GM21390 (cell line): ENCODE results near the gene DMD.
A peak's percentile ranks its signal among the peaks of the same experiment; 100 is the strongest.
"Not testable (repeated sequence)": the region's sequence is repeated elsewhere in the genome, so short reads cannot be mapped to it uniquely, and the experiment has no call there.

Experiments
- ATAC-seq: cut with Tn5 transposase; IDR thresholded peaks from one replicate; pipeline ENCODE4 v1.9.1; 2021; ENCODE audit not compliant: unreplicated experiment

Gene DMD

DNA sequence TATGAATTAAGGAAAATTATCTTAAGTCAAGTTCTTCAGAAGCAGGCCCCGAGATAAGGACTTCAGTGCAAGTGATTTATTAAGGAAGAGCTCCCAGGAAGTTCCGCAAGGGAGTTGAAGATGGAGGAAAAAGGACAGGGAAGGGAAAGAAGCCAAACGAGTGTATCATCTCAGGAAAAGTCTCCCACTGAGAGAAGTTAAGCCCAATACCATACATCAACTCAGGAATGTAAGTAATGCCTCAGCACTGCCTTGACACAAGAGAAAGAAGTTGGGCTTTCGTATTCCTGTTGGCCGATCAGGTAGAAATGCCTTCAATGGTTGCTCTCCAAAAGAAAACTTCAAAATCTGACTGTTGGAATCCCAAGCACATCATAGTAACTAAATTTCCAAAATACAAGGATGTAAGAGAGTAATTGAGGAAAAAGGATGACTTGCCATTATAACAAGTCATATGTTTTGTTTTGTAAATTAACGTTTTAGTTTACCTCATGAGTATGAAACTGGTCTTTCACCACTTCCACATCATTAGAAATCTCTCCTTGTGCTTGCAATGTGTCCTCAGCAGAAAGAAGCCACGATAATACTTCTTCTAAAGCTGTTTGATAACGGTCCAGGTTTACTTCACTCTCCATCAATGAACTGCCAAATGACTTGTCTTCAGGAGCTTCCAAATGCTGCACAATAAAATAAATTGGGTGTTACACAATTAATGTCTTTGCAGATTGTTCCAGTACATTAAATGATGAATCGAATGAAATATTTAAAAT is 566.7 kb downstream of the DMD start:
- ATAC-seq: no peak

DNA sequence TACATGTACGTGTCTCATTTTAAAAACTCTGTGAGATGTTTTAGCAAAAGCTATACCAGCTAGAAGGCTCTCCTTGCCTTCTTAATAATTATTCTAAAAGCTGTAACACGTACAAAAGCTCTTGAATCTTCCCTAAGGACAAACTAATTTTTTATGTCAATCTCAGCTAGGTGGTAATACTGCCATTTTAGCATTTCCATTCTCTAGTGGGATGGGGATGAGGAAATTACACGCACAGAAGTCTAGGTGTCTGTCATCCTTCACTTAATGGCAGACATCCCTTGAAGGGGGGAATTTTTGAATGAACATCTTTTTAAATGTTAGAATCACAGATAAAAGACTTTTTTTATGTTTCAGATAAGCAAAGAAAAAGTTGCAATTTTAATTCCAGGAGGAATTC is 569.1 kb downstream of the DMD start:
- ATAC-seq: no peak

DNA sequence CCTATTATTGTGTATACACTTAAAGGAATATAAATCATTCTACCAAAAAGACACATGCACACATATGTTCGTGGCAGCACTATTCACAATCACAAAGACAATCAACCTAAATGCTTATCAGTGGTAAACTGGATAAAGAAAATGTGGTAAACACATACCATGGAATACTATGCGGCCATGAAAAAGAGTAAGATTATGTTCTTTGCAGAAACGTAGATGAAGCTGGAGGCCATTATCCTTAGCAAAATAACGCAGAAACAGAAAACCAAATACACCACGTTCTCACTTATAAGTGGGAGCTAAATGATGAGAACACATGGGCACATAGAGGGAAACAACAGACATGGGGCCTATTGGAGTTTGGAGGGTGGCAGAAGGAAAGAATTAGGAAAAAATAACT is 593.2 kb downstream of the DMD start:
- no peak for ATAC-seq

DNA sequence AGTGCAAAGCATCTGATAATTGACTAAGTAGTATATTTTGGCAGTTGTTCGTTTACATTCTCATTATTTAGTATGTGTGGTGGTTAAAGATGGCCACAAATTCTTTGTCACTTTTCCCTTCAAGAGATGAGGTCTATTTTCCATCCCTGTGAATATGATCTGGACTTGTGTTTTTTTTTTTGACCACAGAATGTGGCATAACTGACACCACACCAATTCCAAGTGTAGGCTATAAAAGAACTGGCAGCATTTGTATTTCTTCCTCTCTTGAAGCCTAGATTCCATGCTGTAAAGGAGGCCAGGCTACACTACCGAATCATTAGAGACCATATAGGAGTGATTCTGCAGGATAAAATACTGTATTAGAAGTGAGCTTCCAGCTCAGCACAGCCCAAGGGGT is 596.6 kb downstream of the DMD start:
- no peak for ATAC-seq

DNA sequence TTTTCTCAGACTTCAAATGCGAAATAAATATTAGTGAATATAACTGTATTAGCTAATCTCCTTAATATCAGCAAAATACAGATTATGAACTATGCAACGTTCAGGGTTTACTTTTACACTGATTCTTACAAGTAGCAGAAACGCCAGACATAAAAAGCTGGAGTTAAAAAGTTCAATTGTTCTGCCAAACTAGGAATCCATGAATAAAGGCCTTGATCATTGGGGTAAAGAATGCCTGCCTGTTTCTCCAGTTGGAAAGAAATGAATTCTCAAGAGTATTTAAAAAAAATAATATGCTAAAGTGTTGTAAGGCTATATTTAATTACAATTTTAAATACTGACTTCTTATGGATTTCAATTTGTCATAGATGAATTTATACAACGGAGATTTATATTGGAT is 612.2 kb downstream of the DMD start:
- no peak for ATAC-seq

GRCh38 chrX:32598707-32599106 is 612.6 kb downstream of the DMD start:
- ATAC-seq: no peak

GRCh38 chrX:32597777-32598176 is 613.6 kb downstream of the DMD start:
- ATAC-seq: no peak

- ATAC-seq: no peak
These were observed 618.6 kb downstream of the DMD start for GRCh38 chrX:32592786-32593185.

DNA sequence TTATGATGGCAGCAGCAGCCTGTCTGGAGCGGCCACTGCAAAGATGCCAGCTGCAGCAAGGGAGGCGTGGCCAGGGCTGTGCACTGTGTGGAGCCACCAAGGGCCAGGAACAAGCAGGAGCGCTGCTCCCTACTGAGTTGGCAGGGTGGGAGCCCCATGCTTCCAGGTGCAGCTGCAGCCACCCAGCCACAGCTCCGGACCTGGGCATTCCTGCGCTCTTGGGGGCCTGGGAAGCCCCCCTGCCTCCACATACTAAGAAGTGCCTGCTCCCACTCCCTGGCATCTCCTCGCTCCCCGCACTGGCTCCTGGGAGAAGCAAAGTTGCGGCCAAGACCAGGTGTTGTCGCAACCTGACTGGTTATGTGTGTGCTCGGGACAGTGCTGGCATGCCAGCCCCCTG is 619.8 kb downstream of the DMD start:
- ATAC-seq: no peak

DNA sequence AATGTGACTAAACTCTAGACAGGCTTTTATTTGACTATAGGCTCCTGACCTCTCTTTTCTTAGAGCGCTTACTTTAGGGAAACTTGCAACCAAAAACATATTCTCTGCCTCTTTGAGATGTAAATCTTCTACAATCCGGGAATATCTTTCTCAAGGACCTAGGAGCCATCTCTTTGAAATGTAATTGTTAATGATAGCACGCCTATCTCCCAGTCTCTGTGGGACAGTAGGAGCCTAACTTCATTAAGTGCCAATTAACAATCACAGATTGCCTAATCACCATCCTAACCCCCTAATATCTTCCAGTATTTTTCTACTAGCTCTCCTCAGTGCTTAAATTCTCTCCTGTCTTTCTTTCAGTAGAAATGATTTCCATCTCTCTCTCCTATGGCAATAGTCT is 628.6 kb downstream of the DMD start:
- no peak for ATAC-seq

- no peak for ATAC-seq
These were observed 634.5 kb downstream of the DMD start for GRCh38 chrX:32576885-32577284.

DNA sequence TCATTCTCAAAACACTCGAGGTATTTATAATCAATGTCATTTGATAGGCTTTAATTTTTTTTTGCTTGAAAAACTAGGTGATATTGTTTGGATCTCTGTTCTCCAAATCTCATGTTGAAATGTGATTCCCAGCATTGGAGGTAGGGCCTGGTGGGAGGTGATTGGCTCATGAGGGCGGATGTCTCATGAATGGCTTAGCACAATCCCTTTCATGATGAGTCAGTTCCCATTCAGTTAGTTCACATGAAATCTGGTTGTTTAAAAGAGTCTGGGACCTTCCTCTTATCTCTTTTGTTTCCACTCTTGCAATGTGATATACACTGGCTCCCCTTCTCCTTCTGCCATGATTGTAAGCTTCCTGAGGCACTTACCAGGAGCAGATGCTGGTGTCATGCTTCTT is 638.7 kb downstream of the DMD start:
- no peak for ATAC-seq

- ATAC-seq: no peak
These were observed 639.8 kb downstream of the DMD start for GRCh38 chrX:32571579-32571978.

GRCh38 chrX:32562261-32562660 is 649.1 kb downstream of the DMD start:
- no peak for ATAC-seq

GRCh38 chrX:32545101-32545500 is 666.2 kb downstream of the DMD start:
- no peak for ATAC-seq

GRCh38 chrX:32538554-32538953 is 672.8 kb downstream of the DMD start:
- ATAC-seq: no peak

- peak; percentile 78 for ATAC-seq
These were observed 677.5 kb downstream of the DMD start for GRCh38 chrX:32533848-32534247.

GRCh38 chrX:32532262-32532661 is 679.1 kb downstream of the DMD start:
- no peak for ATAC-seq

- peak; percentile 53 for ATAC-seq
These were observed 680.4 kb downstream of the DMD start for GRCh38 chrX:32530802-32531403.

- not testable (repeated sequence) for ATAC-seq
These were observed 682.9 kb downstream of the DMD start for GRCh38 chrX:32528451-32528850.

DNA sequence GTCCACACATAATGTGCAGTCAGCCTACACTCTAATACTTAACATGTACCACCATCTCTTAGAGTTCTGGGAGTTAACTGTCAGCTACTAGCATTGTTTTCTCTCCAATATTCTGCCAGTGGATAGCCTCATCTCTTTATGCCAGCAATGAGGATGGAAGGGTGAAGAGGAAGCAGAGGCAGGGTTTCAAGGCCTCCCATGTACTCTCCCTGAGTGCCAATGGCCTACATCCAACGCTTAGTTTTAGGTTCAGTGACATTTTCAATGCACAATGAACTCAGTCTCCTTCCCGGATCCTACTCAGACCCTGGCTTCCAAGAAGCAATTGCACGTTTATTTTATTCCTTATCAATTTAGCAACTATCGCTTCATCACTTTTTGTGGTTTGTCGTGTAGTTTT is 686.1 kb downstream of the DMD start:
- ATAC-seq: no peak

GRCh38 chrX:32524385-32524784 is 687.0 kb downstream of the DMD start:
- no peak for ATAC-seq

DNA sequence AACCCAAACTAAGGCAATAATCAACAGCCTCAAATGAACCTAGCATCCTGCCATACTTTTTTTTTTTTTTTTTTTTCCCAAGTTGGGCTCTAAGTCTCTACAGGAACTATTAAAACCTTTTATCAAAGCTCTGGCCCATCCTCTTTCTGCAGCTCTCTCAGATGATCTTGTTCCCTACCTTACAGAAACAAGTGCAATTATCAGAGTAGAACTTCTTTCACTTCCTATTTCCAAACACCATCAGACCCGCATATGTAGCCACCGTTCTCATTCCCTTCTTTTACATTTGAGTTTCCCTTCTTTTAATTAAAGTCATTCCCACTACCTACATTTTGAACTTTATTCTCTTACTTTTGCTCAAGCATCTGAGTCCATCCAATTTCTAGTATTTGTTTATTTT is 690.6 kb downstream of the DMD start:
- ATAC-seq: no peak
